ENCODE data around the gene KCTD6.

DNA sequence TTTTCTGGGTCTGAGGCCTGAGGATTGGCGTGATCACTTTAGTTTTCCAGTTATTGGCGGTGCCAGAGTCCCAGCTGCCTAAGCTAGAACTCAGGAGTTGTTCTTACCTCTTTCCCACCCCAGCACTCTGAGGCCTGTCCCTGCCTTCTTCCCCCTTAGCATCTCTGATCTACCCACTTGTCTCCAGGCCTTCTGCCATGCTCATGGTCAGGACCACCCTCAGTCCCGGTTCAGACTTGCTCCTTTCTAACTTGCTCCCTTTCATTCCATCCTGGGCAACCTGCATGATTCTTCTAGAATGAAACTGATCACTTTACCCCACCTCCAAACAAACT lies 29.4 kb downstream of the KCTD6 start:
- TF ChIP-seq CTCF (IDR thresholded peaks at IDR 0.05) (no peak), EP300 (IDR thresholded peaks at IDR 0.05) (no peak), POLR2AphosphoS5 (IDR thresholded peaks at IDR 0.05) (no peak)
